GM18870 (cell line): ENCODE data around the gene MCL1.
A peak's percentile ranks its signal among the peaks of the same experiment; 100 is the strongest.
"Not testable (repeated sequence)": the region's sequence is repeated elsewhere in the genome, so short reads cannot be mapped to it uniquely, and the experiment has no call there.

Experiments
- ATAC-seq: cut with Tn5 transposase; IDR thresholded peaks from one replicate; pipeline ENCODE4 v1.9.1; 2021; ENCODE audit warnings: moderate library complexity; ENCODE audit not compliant: unreplicated experiment

Gene MCL1

GRCh38 chr1:150579110-150579944 lies at the start of gene MCL1:
Gene MCL1 (minus strand): TSS chr1:150579610. CDS start chr1:150579530, 80 bp downstream.
- ATAC-seq: peak; percentile 79

DNA sequence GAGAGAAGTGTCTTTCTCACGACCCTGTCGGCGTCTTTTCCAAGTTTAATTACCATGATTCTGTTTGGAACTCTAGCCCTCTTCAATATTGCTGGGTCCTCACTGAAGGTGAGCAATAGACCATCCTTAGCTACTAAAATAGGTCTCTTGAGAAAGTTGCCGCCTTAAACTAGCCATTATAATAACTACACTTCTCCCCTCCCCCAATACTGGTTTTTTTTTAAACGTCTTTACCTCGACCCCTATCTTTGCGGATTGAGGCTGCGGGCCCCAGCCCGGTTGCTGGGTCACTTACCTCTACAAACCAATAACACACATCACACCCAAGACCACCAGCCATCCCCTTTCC lies 49.3 kb upstream of the MCL1 start:
- no peak for ATAC-seq

DNA sequence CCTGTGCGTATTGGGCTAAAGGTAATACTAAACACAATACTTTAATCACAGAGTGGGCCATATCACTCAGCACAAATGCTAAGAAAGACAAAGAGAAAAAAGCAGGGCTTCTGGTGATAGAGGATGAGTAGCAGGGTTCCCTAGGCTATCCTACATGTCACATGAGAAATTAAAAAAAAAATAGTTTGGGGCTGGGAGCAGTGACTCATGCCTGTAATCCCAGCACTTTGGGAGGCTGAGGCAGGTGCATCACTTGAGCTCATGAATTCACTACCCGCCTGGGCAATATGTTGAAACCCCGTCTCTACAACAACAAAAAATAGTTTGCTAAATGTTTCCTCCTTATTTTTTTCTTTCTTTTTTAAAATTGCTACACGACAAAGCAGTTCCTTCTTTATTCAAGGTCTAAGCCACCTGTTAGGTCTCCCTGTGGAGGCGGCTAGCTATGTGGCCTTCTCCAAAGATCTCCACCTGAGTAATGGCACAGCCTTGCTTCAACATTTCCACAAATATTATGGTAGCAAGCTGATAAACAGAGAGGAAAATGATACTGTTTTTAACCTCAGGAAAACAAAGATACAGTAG lies 48.5 kb upstream of the MCL1 start:
- ATAC-seq: no peak

DNA sequence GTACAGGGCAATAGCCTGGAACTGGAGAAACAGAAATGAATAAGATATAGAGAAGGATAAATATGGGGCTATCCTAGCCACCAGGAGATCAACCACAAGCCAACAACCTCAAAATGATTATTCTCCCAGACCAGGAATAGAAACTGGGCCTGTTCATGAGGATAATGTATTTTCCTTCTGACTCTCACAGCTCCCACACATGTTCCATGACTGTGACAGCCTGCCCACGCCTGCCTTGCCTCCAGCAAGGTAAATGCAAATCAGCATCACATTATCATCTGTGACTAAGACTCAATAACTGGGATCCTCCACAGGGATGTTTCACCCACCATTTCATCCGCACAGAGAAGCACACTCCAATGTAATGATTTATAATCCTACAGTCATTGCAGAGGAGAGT lies 46.7 kb upstream of the MCL1 start:
- no peak for ATAC-seq

GRCh38 chr1:150624546-150624945 lies 45.1 kb upstream of the MCL1 start:
- ATAC-seq: not testable (repeated sequence)

DNA sequence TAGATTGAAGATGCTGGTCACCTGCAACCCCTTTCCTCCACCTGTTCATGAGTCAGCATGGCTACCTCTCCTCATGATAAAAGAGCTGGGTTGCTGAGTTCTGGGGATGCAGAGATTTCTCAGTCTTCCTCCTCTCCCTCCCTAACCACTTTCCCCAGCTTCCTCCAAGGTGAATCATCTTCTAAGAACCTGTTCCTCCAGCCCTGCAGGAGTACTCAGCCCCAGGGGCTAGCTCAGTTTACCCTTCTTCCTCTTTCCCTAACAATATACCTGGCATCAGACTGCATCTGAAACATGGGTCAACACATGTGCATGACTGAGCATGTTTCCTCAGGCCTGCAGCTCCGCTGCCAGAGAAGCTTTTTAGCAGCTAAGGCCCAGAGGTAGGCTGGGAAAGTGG lies 44.7 kb upstream of the MCL1 start:
- ATAC-seq: not testable (repeated sequence)

GRCh38 chr1:150622303-150622975 lies 43.0 kb upstream of the MCL1 start:
- ATAC-seq: no peak

- no peak for ATAC-seq
Observed at GRCh38 chr1:150621497-150622302, 42.3 kb upstream of the MCL1 start.

- ATAC-seq: no peak
Observed at GRCh38 chr1:150620919-150621318, 41.5 kb upstream of the MCL1 start.

DNA sequence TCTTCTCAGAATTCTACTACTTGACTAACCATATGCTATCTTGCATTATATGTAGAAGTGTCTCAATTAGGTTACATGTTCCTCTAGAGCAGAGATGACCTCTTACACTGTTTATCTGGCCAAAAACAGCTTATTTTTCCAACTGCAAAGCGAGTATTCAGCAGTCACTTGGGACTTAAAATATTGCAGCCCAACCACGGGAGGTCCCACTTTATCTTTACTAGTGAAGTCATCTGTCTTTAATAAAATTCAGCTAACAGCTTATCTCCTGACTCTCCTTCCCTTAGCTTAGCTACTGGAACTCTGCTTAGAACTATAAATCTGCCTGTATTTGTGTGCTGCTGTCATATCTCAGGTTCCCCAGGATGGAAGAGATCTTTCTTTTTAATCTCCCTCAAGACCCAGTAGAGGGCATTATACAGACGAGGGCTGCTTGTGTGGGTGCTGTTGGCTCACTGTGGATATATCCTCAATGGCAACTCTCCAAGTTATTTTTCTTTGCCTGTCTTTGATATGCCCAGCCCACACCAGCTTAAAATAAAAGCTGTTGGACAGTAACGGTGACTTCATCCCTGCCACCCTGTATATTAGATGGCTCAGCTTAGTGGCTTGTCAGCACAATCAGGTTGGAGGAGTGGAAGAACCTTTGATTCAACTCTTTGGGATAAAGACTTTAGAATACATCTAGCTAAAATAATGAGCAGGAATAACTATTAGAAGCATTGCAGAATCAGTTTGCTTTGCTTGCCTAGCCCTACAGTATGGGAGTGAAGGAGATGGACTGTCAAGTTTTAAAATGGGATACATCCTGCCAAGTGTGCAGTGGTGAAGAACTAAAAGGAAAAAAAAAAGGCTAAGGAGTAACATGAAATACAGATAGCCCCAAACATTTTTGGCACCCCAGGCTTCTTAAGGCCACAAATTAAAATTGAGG lies 40.4 kb upstream of the MCL1 start:
- no peak for ATAC-seq

- ATAC-seq: no peak
Observed at GRCh38 chr1:150615346-150616201, 36.2 kb upstream of the MCL1 start.

- ATAC-seq: peak; percentile 37
Observed at GRCh38 chr1:150613061-150613920, 33.9 kb upstream of the MCL1 start.

DNA sequence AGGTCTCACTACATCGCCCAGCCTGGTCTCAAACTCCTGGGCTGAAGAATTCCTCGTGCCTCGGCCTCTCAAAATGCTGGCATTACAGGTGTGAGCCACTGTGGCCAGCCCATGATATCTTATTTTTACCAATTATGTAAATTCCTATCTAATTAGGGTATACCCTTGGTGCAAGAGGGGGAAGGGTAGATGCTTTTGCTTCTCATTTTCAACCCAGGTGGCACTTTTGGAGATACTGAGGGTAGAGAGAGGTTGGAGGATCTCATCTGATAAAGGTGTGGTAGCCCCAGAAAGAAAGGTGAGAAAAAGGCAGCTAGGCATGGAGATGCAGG lies 32.6 kb upstream of the MCL1 start:
- no peak for ATAC-seq

DNA sequence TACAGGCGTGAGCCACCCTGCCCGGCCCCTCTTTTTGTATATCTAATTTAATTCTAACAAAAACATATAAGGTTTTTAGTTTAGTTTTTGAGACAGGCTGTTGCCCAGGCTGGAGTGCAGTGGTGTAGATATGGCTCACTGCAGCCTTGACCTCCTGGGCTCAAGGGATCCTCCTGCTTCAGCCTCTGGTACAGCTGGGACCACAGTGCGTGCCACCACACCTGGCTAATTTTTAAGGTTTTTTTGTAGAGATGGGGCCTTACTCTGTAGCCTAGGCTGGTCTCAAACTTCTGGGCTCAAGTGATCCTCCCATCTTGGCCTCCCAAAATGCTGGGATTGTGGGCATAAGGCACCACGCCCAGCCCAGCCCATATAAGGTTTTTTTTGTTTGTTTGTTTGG lies 31.2 kb upstream of the MCL1 start:
- ATAC-seq: no peak

GRCh38 chr1:150609732-150610131 lies 30.3 kb upstream of the MCL1 start:
- ATAC-seq: no peak

- no peak for ATAC-seq
Observed at GRCh38 chr1:150606463-150607142, 27.2 kb upstream of the MCL1 start.

DNA sequence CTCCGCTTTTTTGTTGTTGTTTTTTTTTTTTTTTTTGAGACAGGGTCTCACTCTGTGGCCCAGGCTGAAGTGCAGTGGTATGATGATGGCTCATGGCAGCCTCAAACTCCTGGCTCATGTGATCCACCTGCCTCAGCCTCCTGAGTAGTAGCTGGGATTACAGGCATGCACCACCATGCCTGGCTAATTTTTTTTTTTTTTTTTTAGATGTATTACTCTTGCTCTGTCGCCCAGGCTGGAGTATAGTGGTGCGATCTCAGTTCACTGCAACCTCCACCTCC lies 26.0 kb upstream of the MCL1 start:
- not testable (repeated sequence) for ATAC-seq

DNA sequence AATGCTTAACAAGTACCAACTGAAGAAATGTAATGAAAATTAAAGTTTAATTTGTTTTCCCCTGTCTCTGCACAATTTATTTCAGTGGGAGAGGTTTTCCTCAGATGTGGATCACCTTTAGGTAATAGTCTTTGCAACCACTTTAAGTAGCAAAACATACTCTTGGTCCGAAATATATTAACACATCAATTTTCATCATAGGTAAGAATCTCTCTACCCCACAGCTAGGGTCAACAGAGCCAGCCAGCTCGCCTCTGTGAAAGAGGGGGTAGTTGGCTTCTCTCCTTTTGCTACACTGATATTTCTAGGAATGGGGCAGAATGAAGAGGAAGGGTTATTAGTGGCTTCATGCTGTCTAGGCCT lies 24.8 kb upstream of the MCL1 start:
- ATAC-seq: no peak
